Endothelial cell of umbilical vein (primary cell): ENCODE data around the gene ANK2. TPM values are rescaled to one million over a fixed set of nuclear protein-coding genes. Genes with fewer than 3 reads are reported as not detected.

ENCODE experiments used
- BruUV-seq: library from RNA; stranded (reverse); fragments of 400-500 nt; replicated peaks from 2 replicates; lab custom pipeline; 2021; lab: Mats Ljungman, UMichigan
- CTCF ChIA-PET: fragments of 300-600, 350-600 bp; sonication (Branson Sonifier 250); formaldehyde crosslinking; loops from one replicate; lab custom pipeline; 2021; ENCODE audit warnings: antibody characterized with exemption, inconsistent platforms; lab: Charles Lee
- POLR2A ChIA-PET: fragments of 300-600, 350-600 bp; sonication (Branson Sonifier 250); formaldehyde crosslinking; loops from one replicate; lab custom pipeline; 2021; ENCODE audit warnings: antibody characterized with exemption, inconsistent platforms; lab: Charles Lee
- DNase-seq: peaks from one replicate; pipeline ENCODE4 v3.0.0-alpha.2; 2011; ENCODE audit warnings: low read depth, low spot score
- FAIRE-seq: peaks from 2 replicates; lab custom pipeline; 2011; peaks lifted over from hg19 to GRCh38; lab: Jason Lieb, UNC
- H2AFZ ChIP-seq: 2 replicates; pipeline ENCODE4 v1.6.0; 2012; ENCODE audit warnings: low read depth, low read length, control low read depth, inconsistent platforms
- H3K27ac ChIP-seq: 2 replicates; pipeline ENCODE4 v1.5.1; 2011; ENCODE audit warnings: low read depth, mild to moderate bottlenecking, control low read depth, low read length, moderate library complexity; ENCODE audit not compliant: insufficient read depth
- H3K27me3 ChIP-seq, 2 experiments: 2 replicates each; pipeline versions ENCODE4 v1.6.0 to v1.6.1; 2011; ENCODE audit warnings: low read length in 2 of 2, mixed read lengths in 1 of 2; ENCODE audit not compliant: control insufficient read depth in 2 of 2, insufficient read depth in 2 of 2
- H3K36me3 ChIP-seq, 2 experiments: 2 replicates in 1 of 2; 3 replicates in 1 of 2; pipeline ENCODE4 v1.5.1; 2011; ENCODE audit warnings: low read length in 2 of 2, mild to moderate bottlenecking in 1 of 2, moderate library complexity in 1 of 2; ENCODE audit not compliant: control insufficient read depth in 2 of 2, insufficient read depth in 2 of 2; ENCODE audit errors: extremely low read depth in 1 of 2
- H3K4me1 ChIP-seq: 3 replicates; pipeline ENCODE4 v1.5.1; 2011; ENCODE audit warnings: mild to moderate bottlenecking, low read length; ENCODE audit not compliant: control insufficient read depth, insufficient read depth; ENCODE audit errors: extremely low read depth
- H3K4me2 ChIP-seq: 2 replicates; pipeline ENCODE4 v1.6.1; 2011; ENCODE audit warnings: low read length, control low read depth, mixed read lengths; ENCODE audit not compliant: insufficient read depth
- H3K4me3 ChIP-seq, 3 experiments: fragments of 200-600 bp in 1 of 3; sonication (generic), shearing (Covaris generic) in 1 of 3; replicated peaks in 1 of 3; 2 replicates each; pipeline ENCODE4 v1.5.1; 2011 to 2016; ENCODE audit warnings: control low read depth in 3 of 3, low read length in 3 of 3, mild to moderate bottlenecking in 2 of 3, inconsistent platforms in 1 of 3, low read depth in 1 of 3, moderate library complexity in 1 of 3; ENCODE audit not compliant: insufficient read depth in 1 of 3
- H3K79me2 ChIP-seq: 2 replicates; pipeline ENCODE4 v1.6.0; 2012; ENCODE audit warnings: low read length, inconsistent platforms; ENCODE audit not compliant: control insufficient read depth, insufficient read depth
- H3K9ac ChIP-seq: replicated peaks from 2 replicates; pipeline ENCODE3; 2011; ENCODE audit warnings: low read length, control low read depth; ENCODE audit not compliant: insufficient read depth; ENCODE audit errors: extremely low read depth
- H3K9me1 ChIP-seq: replicated peaks from 3 replicates; pipeline ENCODE4 v1.6.0; 2011; ENCODE audit warnings: mild to moderate bottlenecking, low read length; ENCODE audit not compliant: control insufficient read depth, insufficient read depth; ENCODE audit errors: extremely low read depth
- H3K9me3 ChIP-seq: replicated peaks from 2 replicates; pipeline ENCODE4 v1.5.1; 2012; ENCODE audit warnings: low read length, inconsistent platforms; ENCODE audit not compliant: control insufficient read depth, insufficient read depth
- H4K20me1 ChIP-seq: replicated peaks from 2 replicates; pipeline ENCODE3; 2011; ENCODE audit warnings: mild to moderate bottlenecking, low read length; ENCODE audit not compliant: control insufficient read depth, insufficient read depth; ENCODE audit errors: extremely low read depth
- EZH2 ChIP-seq: IDR thresholded peaks from 2 replicates; pipeline ENCODE4 v1.6.1; 2012; ENCODE audit warnings: borderline replicate concordance, low read depth, mild to moderate bottlenecking, moderate library complexity, low read length, inconsistent platforms; ENCODE audit not compliant: severe bottlenecking
- FOS ChIP-seq: IDR thresholded peaks from 2 replicates; pipeline ENCODE4 v1.6.1; 2011; ENCODE audit warnings: mild to moderate bottlenecking, low read length, moderate library complexity, borderline replicate concordance; ENCODE audit not compliant: insufficient read depth
- GATA2 ChIP-seq: IDR thresholded peaks from 2 replicates; pipeline ENCODE4 v1.7.0; 2011; ENCODE audit warnings: low read depth, mild to moderate bottlenecking, moderate library complexity, mixed read lengths, low read length; ENCODE audit not compliant: insufficient read length, insufficient read depth
- JUN ChIP-seq: IDR thresholded peaks from 2 replicates; pipeline ENCODE4 v1.6.1; 2011; ENCODE audit warnings: borderline replicate concordance, low read depth; ENCODE audit not compliant: insufficient read length, insufficient read depth
- MYC ChIP-seq: IDR thresholded peaks from one replicate; pipeline ENCODE4 v1.6.1; 2011; ENCODE audit warnings: mild to moderate bottlenecking, low read depth, low read length
- POLR2A ChIP-seq: IDR thresholded peaks from 2 replicates; pipeline ENCODE4 v1.6.1; 2012; ENCODE audit warnings: low read depth, mild to moderate bottlenecking, control low read depth, low read length
- POLR2AphosphoS5 ChIP-seq: IDR thresholded peaks from 2 replicates; pipeline ENCODE4 v1.6.1; 2012; ENCODE audit warnings: low read depth, mild to moderate bottlenecking, control low read depth, low read length, moderate library complexity; ENCODE audit not compliant: insufficient read depth
- dilution Hi-C: fragments of 300-500 bp; cut with MboI; formaldehyde crosslinking; loops from one replicate; pipeline ENCODE4 v1.15.0; 2019; ENCODE audit warnings: low sequenced_read_pairs; ENCODE audit not compliant: extremely low pct_ligation_motif_present
- intact Hi-C: fragments of 100-400 bp; cut with micrococcal nuclease; formaldehyde crosslinking; loops from one replicate; pipeline ENCODE4 v1.10.0; 2022
- polyA plus RNA-seq, 4 experiments: library from polyadenylated mRNA; depleted of rRNA in 3 of 4; stranded (reverse) in 3 of 4; unstranded in 1 of 4; fragments of >200 nt; gene quantifications; 2 replicates each; pipeline versions ENCODE4 v1.2.1 to v1.2.3, GENCODE V29; 2011 to 2012; ENCODE audit warnings: missing spikeins in 1 of 4
- total RNA-seq: library from RNA; stranded (reverse); gene quantifications from 2 replicates; pipeline ENCODE4 v1.2.3, GENCODE V29; 2021
- TF ChIP-seq, protein P1 (sequence below), 2 donors: IDR thresholded peaks; 1 replicate in 1 of 2; 2 replicates in 1 of 2; pipeline ENCODE4 v1.5.1; 2011; ENCODE audit warnings: low read length in 2 of 2, mild to moderate bottlenecking in 2 of 2, moderate library complexity in 2 of 2, control low read depth in 1 of 2, inconsistent platforms in 1 of 2, low read depth in 1 of 2; ENCODE audit not compliant: insufficient read depth in 1 of 2; ENCODE audit errors: extremely low read depth in 1 of 2
- TF ChIP-seq, protein P2 (sequence below): IDR thresholded peaks from 2 replicates; pipeline ENCODE4 v1.6.1; 2011; ENCODE audit not compliant: insufficient read depth, insufficient read length

ANK2 gene
- total and polyA plus RNA-seq, 2 donors (not counting 3 experiments of a cell fraction or from before 2014, with no cell fraction given): not detected

DNA sequence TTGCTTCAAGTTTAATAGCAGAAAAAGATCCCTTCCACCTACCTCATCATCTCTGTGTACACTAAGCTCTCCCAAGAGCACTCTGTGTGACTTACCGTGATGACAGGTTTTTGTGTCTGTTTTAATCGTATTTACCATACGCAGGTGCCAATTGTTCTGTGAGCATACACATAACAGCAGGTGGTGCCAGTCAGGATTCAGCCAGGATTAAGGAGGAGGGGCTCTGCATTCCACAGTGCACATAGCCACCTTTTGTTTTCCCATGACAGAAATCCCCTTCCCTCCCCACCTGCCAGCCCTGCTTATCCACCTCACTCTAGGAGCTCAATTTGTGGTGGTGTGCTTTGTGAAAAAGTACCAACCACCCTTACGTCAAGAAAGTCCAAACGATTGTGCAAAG is 14.8 kb downstream of the ANK2 start:
- Histone ChIP-seq H4K20me1 (no peaks in the 10 kb centered on the region), H3K9me3 (no peaks in the 10 kb centered on the region), H3K4me3 (no peak overlapping the region), H3K9me1 (no peaks in the 10 kb centered on the region), H3K79me2 (no peaks in the 10 kb centered on the region), H3K4me1 (no peaks in the 10 kb centered on the region), H2AFZ (no peak overlapping the region), H3K27me3 (no peaks in the 10 kb centered on the region), H3K27ac (no peak overlapping the region), H3K4me2 (no peak overlapping the region), H3K9ac (no peak overlapping the region), H3K36me3 (no peaks in the 10 kb centered on the region)
- no peak for DNase-seq
- intact Hi-C loops: no loop called here
- dilution Hi-C loops: no loop called here
- POLR2A ChIA-PET: no interaction called here
- no TSS peak for BruUV-seq
- TF ChIP-seq JUN (no peak), EZH2 (no peak), MYC (no peak), GATA2 (no peak), POLR2A (no peak), FOS (no peak), POLR2AphosphoS5 (no peak)
- TF ChIP-seq, protein P1, sequence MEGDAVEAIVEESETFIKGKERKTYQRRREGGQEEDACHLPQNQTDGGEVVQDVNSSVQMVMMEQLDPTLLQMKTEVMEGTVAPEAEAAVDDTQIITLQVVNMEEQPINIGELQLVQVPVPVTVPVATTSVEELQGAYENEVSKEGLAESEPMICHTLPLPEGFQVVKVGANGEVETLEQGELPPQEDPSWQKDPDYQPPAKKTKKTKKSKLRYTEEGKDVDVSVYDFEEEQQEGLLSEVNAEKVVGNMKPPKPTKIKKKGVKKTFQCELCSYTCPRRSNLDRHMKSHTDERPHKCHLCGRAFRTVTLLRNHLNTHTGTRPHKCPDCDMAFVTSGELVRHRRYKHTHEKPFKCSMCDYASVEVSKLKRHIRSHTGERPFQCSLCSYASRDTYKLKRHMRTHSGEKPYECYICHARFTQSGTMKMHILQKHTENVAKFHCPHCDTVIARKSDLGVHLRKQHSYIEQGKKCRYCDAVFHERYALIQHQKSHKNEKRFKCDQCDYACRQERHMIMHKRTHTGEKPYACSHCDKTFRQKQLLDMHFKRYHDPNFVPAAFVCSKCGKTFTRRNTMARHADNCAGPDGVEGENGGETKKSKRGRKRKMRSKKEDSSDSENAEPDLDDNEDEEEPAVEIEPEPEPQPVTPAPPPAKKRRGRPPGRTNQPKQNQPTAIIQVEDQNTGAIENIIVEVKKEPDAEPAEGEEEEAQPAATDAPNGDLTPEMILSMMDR (IDR thresholded peaks at IDR 0.05; ENCODE audit: extremely low read depth in 1 of 2, insufficient read depth in 1 of 2, low read depth in 1 of 2, low read length in 2 of 2): no peak
- TF ChIP-seq, protein P2, sequence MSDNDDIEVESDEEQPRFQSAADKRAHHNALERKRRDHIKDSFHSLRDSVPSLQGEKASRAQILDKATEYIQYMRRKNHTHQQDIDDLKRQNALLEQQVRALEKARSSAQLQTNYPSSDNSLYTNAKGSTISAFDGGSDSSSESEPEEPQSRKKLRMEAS: no peak
- no peak for FAIRE-seq
- CTCF ChIA-PET: no interaction called here
